RPMI8226 (cell line): ENCODE results near the gene NR0B1.

Experiments used
- DNase-seq: peaks from one replicate; pipeline ENCODE4 v3.0.0-alpha.2; 2015

Gene NR0B1

DNA sequence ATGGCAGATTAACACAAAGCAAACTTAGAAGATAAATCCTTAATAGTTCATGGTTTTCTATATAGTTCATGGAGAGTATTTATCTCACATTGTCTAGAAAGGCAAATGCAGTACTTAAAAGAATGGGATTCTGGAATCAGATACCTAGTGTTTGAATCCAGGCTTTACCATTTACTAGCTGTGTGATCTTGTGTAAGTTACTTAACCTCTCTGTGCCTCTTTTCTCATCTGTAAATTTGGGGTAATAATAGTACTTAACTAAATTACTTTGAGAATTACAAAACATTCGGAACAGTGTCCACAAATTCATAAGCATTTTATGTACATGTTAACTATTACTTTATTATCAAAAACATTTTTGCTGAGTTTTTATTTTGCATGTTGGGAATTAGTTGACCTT is 46.4 kb downstream of the NR0B1 start:
- DNase-seq, result no peak

DNA sequence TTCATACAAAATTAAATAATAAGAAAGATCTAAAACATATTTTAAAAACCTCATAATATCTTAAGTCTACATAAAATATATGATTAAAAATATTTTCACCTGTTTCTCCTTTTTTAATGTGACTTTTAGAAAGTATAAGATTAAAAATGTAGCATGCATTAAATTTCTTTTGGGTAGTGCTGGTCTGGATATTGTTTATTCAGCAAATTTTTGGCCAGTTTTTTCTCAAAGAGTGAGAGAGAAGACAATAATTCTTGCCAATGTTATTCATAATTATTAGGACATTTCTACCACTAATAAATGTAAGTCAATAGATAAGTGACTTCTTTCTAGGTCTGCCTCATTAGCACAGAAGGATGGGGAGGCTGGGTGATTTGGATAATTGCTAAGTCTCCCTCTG is 48.2 kb downstream of the NR0B1 start:
- DNase-seq, result no peak

DNA sequence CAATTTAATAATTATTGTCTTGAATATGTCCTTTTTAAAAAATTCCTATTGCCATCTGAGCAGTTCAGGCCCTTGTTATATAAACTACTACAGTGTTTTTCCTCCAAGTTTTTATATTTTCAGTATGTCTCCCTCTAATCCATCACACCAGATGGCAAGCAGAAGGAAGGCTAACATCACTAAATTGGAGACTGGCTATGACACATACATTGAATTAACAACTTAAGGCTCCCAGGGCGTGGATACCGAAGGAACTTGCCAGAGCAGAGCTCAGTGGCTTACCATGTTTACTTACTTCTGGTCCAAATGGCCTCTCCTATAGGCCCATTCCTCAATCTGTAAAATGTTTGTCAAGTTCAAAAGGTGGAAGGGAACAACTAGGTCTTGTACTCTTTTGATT is 49.3 kb downstream of the NR0B1 start:
- no peak for DNase-seq
